ENCODE data around the gene DUSP1. TPM values are rescaled to one million over a fixed set of nuclear protein-coding genes. Genes with fewer than 3 reads are reported as not detected.

Gene DUSP1
- total RNA-seq, 5 donors from 2014 or later (not counting 1 experiment from before 2014, with no cell fraction given), result 22.6 to 1,564 (median 28.9) TPM

DNA sequence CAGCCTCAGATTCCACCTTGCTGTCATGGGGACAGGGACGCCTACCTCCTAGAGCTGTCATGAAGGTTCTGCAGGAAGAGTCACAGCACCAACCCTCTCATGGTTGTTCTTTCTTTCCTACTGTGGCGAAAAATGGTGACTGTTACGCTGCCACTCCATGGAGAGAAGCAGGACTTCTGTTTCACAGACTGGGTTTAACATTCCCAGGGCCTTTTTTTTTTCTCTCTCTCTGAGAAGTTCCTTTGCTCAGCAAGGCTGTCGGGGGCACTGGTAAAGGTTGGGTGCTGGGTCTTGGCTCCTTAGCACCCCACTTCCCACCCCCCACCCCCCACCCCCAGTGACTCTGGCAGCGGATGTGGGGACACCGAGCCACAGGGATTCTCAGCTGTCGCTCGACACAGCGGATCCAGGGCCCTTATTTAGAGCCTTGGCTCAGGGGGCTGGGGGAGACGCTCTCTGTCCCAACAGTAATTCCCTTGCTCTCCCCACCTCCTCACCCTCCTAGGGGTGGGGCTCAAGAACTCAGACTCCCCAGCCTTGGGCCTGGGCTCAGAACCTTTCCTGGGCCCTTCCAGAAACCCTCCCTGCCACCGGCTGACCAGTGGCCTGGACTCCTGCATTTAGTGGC lies 34.4 kb downstream of the DUSP1 start:
- no peak for DNase-seq
- H3K36me3 Mint-ChIP-seq, result no peaks in the 10 kb centered on the region
- peaks cover 2 to 9% (median 2%) of the 10 kb centered on the region in 3 donors for H3K4me1 Mint-ChIP-seq
- Histone ChIP-seq H3K36me3 (ENCODE audit: control insufficient read depth in 2 of 2, extremely low read depth in 1 of 2, insufficient read depth in 1 of 2, low read length in 1 of 2) (no peaks in the 10 kb centered on the region), H3K27me3 (replicated peaks in 1 of 2; ENCODE audit: control insufficient read depth in 2 of 2, extremely low read depth in 1 of 2, insufficient read depth in 2 of 2, low read length in 1 of 2) (no peaks in the 10 kb centered on the region), H3K4me3 (ENCODE audit: control insufficient read depth in 1 of 2, extremely low read depth in 1 of 2, low read length in 1 of 2) (no peak overlapping the region), H3K9me3 (no peaks in the 10 kb centered on the region), H3K4me1 (ENCODE audit: control insufficient read depth in 1 of 2, extremely low read depth in 1 of 2, insufficient read depth in 2 of 2, low read length in 2 of 2) (no peaks in the 10 kb centered on the region), H3K27ac (ENCODE audit: low read length) (no peak overlapping the region)
- ATAC-seq (replicated peaks in 1 of 4), result no peak
- ChIA-PET POLR2A (no interaction called here), CTCF (no interaction called here)
- H3K27ac Mint-ChIP-seq, result no peak overlapping the region
- no peaks in the 10 kb centered on the region for H3K9me3 Mint-ChIP-seq
- 83% methylated on average over 2 of the region's 11 CpGs for WGBS (ENCODE audit: insufficient coverage)
- no peak overlapping the region for H3K4me3 Mint-ChIP-seq
- no peaks in the 10 kb centered on the region for H3K27me3 Mint-ChIP-seq

- Histone ChIP-seq H3K4me3 (ENCODE audit: control insufficient read depth in 1 of 2, extremely low read depth in 1 of 2, low read length in 1 of 2) (no peak overlapping the region), H3K27ac (ENCODE audit: low read length) (no peak overlapping the region), H3K9me3 (no peaks in the 10 kb centered on the region), H3K4me1 (ENCODE audit: control insufficient read depth in 1 of 2, extremely low read depth in 1 of 2, insufficient read depth in 2 of 2, low read length in 2 of 2) (no peaks in the 10 kb centered on the region), H3K27me3 (replicated peaks in 1 of 2; ENCODE audit: control insufficient read depth in 2 of 2, extremely low read depth in 1 of 2, insufficient read depth in 2 of 2, low read length in 1 of 2) (no peaks in the 10 kb centered on the region), H3K36me3 (ENCODE audit: control insufficient read depth in 2 of 2, extremely low read depth in 1 of 2, insufficient read depth in 1 of 2, low read length in 1 of 2) (no peaks in the 10 kb centered on the region)
- H3K4me1 Mint-ChIP-seq, result no peaks in the 10 kb centered on the region
- H3K27ac Mint-ChIP-seq, result no peak overlapping the region
- no peaks in the 10 kb centered on the region for H3K36me3 Mint-ChIP-seq
- no peaks in the 10 kb centered on the region for H3K27me3 Mint-ChIP-seq
- ChIA-PET POLR2A (interaction anchor here in 1 of 2 donors (0.6 kb wide), 1 partner anchor 29 kb away, joined by 3 read pairs; no protein-coding TSS in a partner anchor), CTCF (no interaction called here)
- no peak for ATAC-seq (replicated peaks in 1 of 4)
- H3K4me3 Mint-ChIP-seq, result no peak overlapping the region
- H3K9me3 Mint-ChIP-seq, result no peaks in the 10 kb centered on the region
- no peak for DNase-seq
- WGBS (ENCODE audit: insufficient coverage), result 87% methylated on average over 11 of the region's 12 CpGs
These were observed 35.7 kb downstream of the DUSP1 start for GRCh38 chr5:172735141-172735831.

- no peaks in the 10 kb centered on the region for H3K4me1 Mint-ChIP-seq
- ChIA-PET CTCF (no interaction called here), POLR2A (no interaction called here)
These were observed 37.0 kb downstream of the DUSP1 start for GRCh38 chr5:172733974-172734346.

GRCh38 chr5:172733131-172733973 lies 37.6 kb downstream of the DUSP1 start:
- H3K27me3 ChIP-seq (replicated peaks in 1 of 2; ENCODE audit: control insufficient read depth in 2 of 2, extremely low read depth in 1 of 2, insufficient read depth in 2 of 2, low read length in 1 of 2), result no peaks in the 10 kb centered on the region
- CTCF ChIA-PET, result no interaction called here
- no peaks in the 10 kb centered on the region for H3K4me1 Mint-ChIP-seq
- ATAC-seq (replicated peaks in 1 of 4) (no peak), DNase-seq (no peak)
- H3K4me3 ChIP-seq (ENCODE audit: control insufficient read depth in 1 of 2, extremely low read depth in 1 of 2, low read length in 1 of 2), result no peak overlapping the region
- no peaks in the 10 kb centered on the region for H3K27me3 Mint-ChIP-seq
- WGBS (ENCODE audit: insufficient coverage), result 87% methylated on average over 15 of the region's 17 CpGs
- H3K36me3 Mint-ChIP-seq, result no peaks in the 10 kb centered on the region
- POLR2A ChIA-PET, result no interaction called here
- no peaks in the 10 kb centered on the region for H3K4me1 ChIP-seq (ENCODE audit: control insufficient read depth in 1 of 2, extremely low read depth in 1 of 2, insufficient read depth in 2 of 2, low read length in 2 of 2)
- H3K27ac Mint-ChIP-seq, result no peak overlapping the region
- no peaks in the 10 kb centered on the region for H3K9me3 ChIP-seq
- no peak overlapping the region for H3K27ac ChIP-seq (ENCODE audit: low read length)
- H3K4me3 Mint-ChIP-seq, result no peak overlapping the region
- no peaks in the 10 kb centered on the region for H3K9me3 Mint-ChIP-seq
- no peaks in the 10 kb centered on the region for H3K36me3 ChIP-seq (ENCODE audit: control insufficient read depth in 2 of 2, extremely low read depth in 1 of 2, insufficient read depth in 1 of 2, low read length in 1 of 2)

More at GRCh38 chr5:172733974-172734346, 37.0 kb downstream of the DUSP1 start:
- no peak overlapping the region for H3K4me3 Mint-ChIP-seq
- Histone ChIP-seq H3K36me3 (ENCODE audit: control insufficient read depth in 2 of 2, extremely low read depth in 1 of 2, insufficient read depth in 1 of 2, low read length in 1 of 2) (no peaks in the 10 kb centered on the region), H3K9me3 (no peaks in the 10 kb centered on the region), H3K4me1 (ENCODE audit: control insufficient read depth in 1 of 2, extremely low read depth in 1 of 2, insufficient read depth in 2 of 2, low read length in 2 of 2) (no peaks in the 10 kb centered on the region), H3K27me3 (replicated peaks in 1 of 2; ENCODE audit: control insufficient read depth in 2 of 2, extremely low read depth in 1 of 2, insufficient read depth in 2 of 2, low read length in 1 of 2) (no peaks in the 10 kb centered on the region), H3K27ac (ENCODE audit: low read length) (no peak overlapping the region), H3K4me3 (ENCODE audit: control insufficient read depth in 1 of 2, extremely low read depth in 1 of 2, low read length in 1 of 2) (no peak overlapping the region)
- no peaks in the 10 kb centered on the region for H3K27me3 Mint-ChIP-seq
- DNase-seq (no peak), ATAC-seq (replicated peaks in 1 of 4) (no peak)
- no peaks in the 10 kb centered on the region for H3K36me3 Mint-ChIP-seq
- no peak overlapping the region for H3K27ac Mint-ChIP-seq
- H3K9me3 Mint-ChIP-seq, result no peaks in the 10 kb centered on the region
- WGBS (ENCODE audit: insufficient coverage), result 89% methylated on average over 1 of the region's 4 CpGs

DNA sequence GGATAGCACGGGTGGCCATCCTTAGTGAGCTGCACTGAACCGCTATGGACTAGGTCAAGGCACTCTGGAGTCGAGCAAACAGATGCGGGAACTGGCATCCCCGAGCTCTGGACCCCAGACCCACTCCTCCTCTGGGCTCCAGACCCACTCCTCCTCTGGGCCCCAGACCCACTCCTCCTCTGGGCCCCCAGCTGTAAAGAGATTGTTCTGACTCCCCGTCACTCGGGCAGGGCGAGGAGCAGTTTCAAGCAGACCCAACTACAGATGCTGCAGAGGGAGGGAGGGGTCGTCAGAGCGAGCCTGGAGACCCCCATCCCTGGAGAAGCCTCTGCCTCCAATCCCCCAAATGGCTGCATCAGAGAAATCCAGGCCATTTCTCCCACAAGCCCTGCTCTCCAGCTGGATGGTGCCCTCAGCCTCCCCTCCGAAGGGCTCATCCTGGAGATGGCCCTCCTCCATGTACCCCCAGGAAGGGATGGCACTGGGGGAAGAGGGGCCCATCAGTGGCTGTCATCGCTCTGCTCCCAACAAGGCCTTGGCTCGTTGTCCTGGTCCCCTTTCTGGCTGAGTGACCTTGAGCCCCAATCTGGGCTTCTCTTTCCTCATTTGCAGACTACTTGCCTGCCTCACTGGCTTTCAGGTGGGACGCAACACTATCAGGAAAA lies 38.7 kb downstream of the DUSP1 start:
- DNase-seq (no peak), ATAC-seq (replicated peaks in 1 of 4) (no peak)
- H3K27ac ChIP-seq (ENCODE audit: low read length), result no peak overlapping the region
- CTCF ChIA-PET, result interaction anchor here in 1 of 2 donors (0.5 kb wide), 1 partner anchor 32 kb away, joined by 3 read pairs; no protein-coding TSS in a partner anchor
- H3K27ac Mint-ChIP-seq, result no peak overlapping the region
- H3K4me3 ChIP-seq (ENCODE audit: control insufficient read depth in 1 of 2, extremely low read depth in 1 of 2, low read length in 1 of 2), result no peak overlapping the region
- H3K27me3 Mint-ChIP-seq, result no peaks in the 10 kb centered on the region
- no peak overlapping the region for H3K4me3 Mint-ChIP-seq
- H3K4me1 ChIP-seq (ENCODE audit: control insufficient read depth in 1 of 2, extremely low read depth in 1 of 2, insufficient read depth in 2 of 2, low read length in 2 of 2), result no peaks in the 10 kb centered on the region
- no peaks in the 10 kb centered on the region for H3K27me3 ChIP-seq (replicated peaks in 1 of 2; ENCODE audit: control insufficient read depth in 2 of 2, extremely low read depth in 1 of 2, insufficient read depth in 2 of 2, low read length in 1 of 2)
- no peaks in the 10 kb centered on the region for H3K9me3 ChIP-seq
- H3K36me3 ChIP-seq (ENCODE audit: control insufficient read depth in 2 of 2, extremely low read depth in 1 of 2, insufficient read depth in 1 of 2, low read length in 1 of 2), result no peaks in the 10 kb centered on the region
- H3K9me3 Mint-ChIP-seq, result no peaks in the 10 kb centered on the region
- WGBS (ENCODE audit: insufficient coverage), result 83% methylated on average over 7 of the region's 14 CpGs
- H3K4me1 Mint-ChIP-seq, result no peaks in the 10 kb centered on the region
- H3K36me3 Mint-ChIP-seq, result no peaks in the 10 kb centered on the region
- POLR2A ChIA-PET, result interaction anchor here in 1 of 2 donors (0.6 kb wide), 1 partner anchor 416 kb away, joined by 3 read pairs; no protein-coding TSS in a partner anchor

- no peaks in the 10 kb centered on the region for H3K27me3 ChIP-seq (replicated peaks in 1 of 2; ENCODE audit: control insufficient read depth in 2 of 2, extremely low read depth in 1 of 2, insufficient read depth in 2 of 2, low read length in 1 of 2)
- no peak overlapping the region for H3K4me3 ChIP-seq (ENCODE audit: control insufficient read depth in 1 of 2, extremely low read depth in 1 of 2, low read length in 1 of 2)
- Mint-ChIP-seq H3K4me1 (no peaks in the 10 kb centered on the region), H3K36me3 (no peaks in the 10 kb centered on the region), H3K27me3 (no peaks in the 10 kb centered on the region), H3K4me3 (no peak overlapping the region), H3K27ac (no peak overlapping the region), H3K9me3 (no peaks in the 10 kb centered on the region)
- no peaks in the 10 kb centered on the region for H3K9me3 ChIP-seq
- no peaks in the 10 kb centered on the region for H3K4me1 ChIP-seq (ENCODE audit: control insufficient read depth in 1 of 2, extremely low read depth in 1 of 2, insufficient read depth in 2 of 2, low read length in 2 of 2)
- no peak overlapping the region for H3K27ac ChIP-seq (ENCODE audit: low read length)
- no peaks in the 10 kb centered on the region for H3K36me3 ChIP-seq (ENCODE audit: control insufficient read depth in 2 of 2, extremely low read depth in 1 of 2, insufficient read depth in 1 of 2, low read length in 1 of 2)
- DNase-seq, result peak in 1 of 35 experiments; percentile 26
- CTCF ChIA-PET, result no interaction called here
- WGBS (ENCODE audit: insufficient coverage), result 74% methylated on average over 6 of the region's 9 CpGs
- POLR2A ChIA-PET, result no interaction called here
- ATAC-seq (replicated peaks in 1 of 4), result no peak
These were observed 39.3 kb downstream of the DUSP1 start for GRCh38 chr5:172731680-172732074.
